B cell (primary cell): ENCODE measurements around the gene CACNB4.

Experiments
- CTCF ChIP-seq: fragments of 200-600 bp; IDR thresholded peaks from one replicate; pipeline ENCODE4 v1.8.0; 2022; ENCODE audit warnings: antibody characterized with exemption, mild to moderate bottlenecking
- EZH2 ChIP-seq: IDR thresholded peaks from 2 replicates; pipeline ENCODE4 v1.6.1; 2012; ENCODE audit warnings: borderline replicate concordance, low read depth, mild to moderate bottlenecking, moderate library complexity, low read length; ENCODE audit not compliant: insufficient read depth, poor library complexity, severe bottlenecking

- no peak for TF ChIP-seq CTCF
- TF ChIP-seq EZH2 = no peak
These were observed 61.0 kb downstream of the CACNB4 start for GRCh38 chr2:152037743-152038435.
